Stimulated activated CD8-positive, alpha-beta memory T cell treated with anti-CD3 and anti-CD28 coated beads, Interleukin-4, amount 100 ng/mL, for 48 hours (primary cell): ENCODE results near the gene MDC1.
"Not testable (repeated sequence)": the region's sequence is repeated elsewhere in the genome, so short reads cannot be mapped to it uniquely, and the experiment has no call there.

Source experiments
- DNase-seq: peaks from one replicate; pipeline ENCODE4 v3.0.0-alpha.2; 2020

The MDC1 gene

GRCh38 chr6:30678964-30679726, 37.9 kb downstream of the MDC1 start:
- DNase-seq: peak; percentile 95

- DNase-seq: no peak
Observed at GRCh38 chr6:30676660-30677285, 40.3 kb downstream of the MDC1 start.

GRCh38 chr6:30672445-30673253, 44.4 kb downstream of the MDC1 start, which contains the start of gene DHX16:
DHX16 (minus strand) TSS chr6:30673006; CDS start chr6:30672841, 165 bp downstream.
- DNase-seq: peak; percentile 94

GRCh38 chr6:30670760-30671527, 46.1 kb downstream of the MDC1 start:
- no peak for DNase-seq

- peak; percentile 80 for DNase-seq
Observed at GRCh38 chr6:30666300-30666699, 50.8 kb downstream of the MDC1 start.

- DNase-seq: no peak
Observed at GRCh38 chr6:30664994-30665767, 51.9 kb downstream of the MDC1 start.

GRCh38 chr6:30657922-30658321, 59.2 kb downstream of the MDC1 start:
- DNase-seq: not testable (repeated sequence)

GRCh38 chr6:30657454-30657853, 59.6 kb downstream of the MDC1 start:
- no peak for DNase-seq

GRCh38 chr6:30656513-30656912, 60.6 kb downstream of the MDC1 start:
- no peak for DNase-seq

- DNase-seq: no peak
Observed at GRCh38 chr6:30655743-30656094, 61.4 kb downstream of the MDC1 start.

GRCh38 chr6:30654798-30655742, 62.0 kb downstream of the MDC1 start:
- DNase-seq: no peak

- no peak for DNase-seq
Observed at GRCh38 chr6:30651143-30651542, 65.9 kb downstream of the MDC1 start.
